WERI-Rb-1 (cell line): ENCODE measurements around the gene USB1.

ENCODE experiments used
- DNase-seq: peaks from one replicate; pipeline ENCODE4 v3.0.0-alpha.2; 2020
- H3K27ac ChIP-seq: fragments of 250-450 bp; sonication (Bioruptor Pico); 2 replicates; pipeline ENCODE4 v1.5.1; 2020; ENCODE audit warnings: mild to moderate bottlenecking, moderate library complexity
- H3K27me3 ChIP-seq: fragments of 250-450 bp; sonication (Bioruptor Pico); 2 replicates; pipeline ENCODE4 v1.5.1; 2021; ENCODE audit warnings: mild to moderate bottlenecking, low read depth, moderate library complexity; ENCODE audit not compliant: insufficient read depth, severe bottlenecking
- H3K36me3 ChIP-seq: fragments of 250-450 bp; sonication (Bioruptor Pico); 2 replicates; pipeline ENCODE4 v1.5.1; 2020; ENCODE audit warnings: mild to moderate bottlenecking, moderate library complexity
- H3K4me3 ChIP-seq: 2 replicates; pipeline ENCODE4 v1.5.1; 2011; ENCODE audit warnings: low read depth, mild to moderate bottlenecking, control low read depth, low read length
- H3K9me3 ChIP-seq: fragments of 250-450 bp; sonication (Bioruptor Pico); 2 replicates; pipeline ENCODE4 v1.5.1; 2021; ENCODE audit warnings: mild to moderate bottlenecking, moderate library complexity; ENCODE audit not compliant: severe bottlenecking
- TF ChIP-seq, protein P1 (sequence below): IDR thresholded peaks from 2 replicates; pipeline ENCODE4 v1.5.1; 2011; ENCODE audit warnings: low read depth, mild to moderate bottlenecking, control low read depth, inconsistent platforms, low read length

Gene USB1

DNA sequence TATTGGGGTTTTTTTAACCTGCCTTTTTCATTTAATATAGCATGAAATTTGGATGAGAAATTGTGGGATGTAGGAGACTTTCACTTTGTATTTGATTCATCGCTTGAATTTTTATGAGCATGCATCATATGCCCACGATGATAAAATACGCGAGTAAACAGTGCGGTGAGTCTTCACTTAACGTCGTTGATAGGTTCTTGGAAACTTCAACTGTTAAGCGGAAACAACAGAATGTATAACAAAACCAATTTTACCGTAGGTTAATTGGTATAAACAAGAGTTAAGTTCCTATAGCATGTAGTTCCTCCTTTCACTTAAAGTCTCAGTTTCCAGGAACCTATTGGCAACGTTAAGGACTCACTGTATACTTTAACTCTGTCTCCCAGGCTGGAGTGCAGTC is 53.1 kb downstream of the USB1 start:
- no peak for DNase-seq
- TF ChIP-seq, protein P1, sequence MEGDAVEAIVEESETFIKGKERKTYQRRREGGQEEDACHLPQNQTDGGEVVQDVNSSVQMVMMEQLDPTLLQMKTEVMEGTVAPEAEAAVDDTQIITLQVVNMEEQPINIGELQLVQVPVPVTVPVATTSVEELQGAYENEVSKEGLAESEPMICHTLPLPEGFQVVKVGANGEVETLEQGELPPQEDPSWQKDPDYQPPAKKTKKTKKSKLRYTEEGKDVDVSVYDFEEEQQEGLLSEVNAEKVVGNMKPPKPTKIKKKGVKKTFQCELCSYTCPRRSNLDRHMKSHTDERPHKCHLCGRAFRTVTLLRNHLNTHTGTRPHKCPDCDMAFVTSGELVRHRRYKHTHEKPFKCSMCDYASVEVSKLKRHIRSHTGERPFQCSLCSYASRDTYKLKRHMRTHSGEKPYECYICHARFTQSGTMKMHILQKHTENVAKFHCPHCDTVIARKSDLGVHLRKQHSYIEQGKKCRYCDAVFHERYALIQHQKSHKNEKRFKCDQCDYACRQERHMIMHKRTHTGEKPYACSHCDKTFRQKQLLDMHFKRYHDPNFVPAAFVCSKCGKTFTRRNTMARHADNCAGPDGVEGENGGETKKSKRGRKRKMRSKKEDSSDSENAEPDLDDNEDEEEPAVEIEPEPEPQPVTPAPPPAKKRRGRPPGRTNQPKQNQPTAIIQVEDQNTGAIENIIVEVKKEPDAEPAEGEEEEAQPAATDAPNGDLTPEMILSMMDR: no peak
- no peak overlapping the region for H3K4me3 ChIP-seq

GRCh38 chr16:58056580-58056979 is 55.4 kb downstream of the USB1 start:
- no peaks in the 10 kb centered on the region for H3K27me3 ChIP-seq
- no peaks in the 10 kb centered on the region for H3K9me3 ChIP-seq
- no peak overlapping the region for H3K27ac ChIP-seq
- TF ChIP-seq, protein P1: no peak
- no peak for DNase-seq
- H3K36me3 ChIP-seq: no peaks in the 10 kb centered on the region
- no peak overlapping the region for H3K4me3 ChIP-seq

More for the DNA sequence above, 53.1 kb downstream of the USB1 start:
- Histone ChIP-seq H3K9me3 (no peaks in the 10 kb centered on the region), H3K27ac (no peak overlapping the region), H3K27me3 (no peaks in the 10 kb centered on the region), H3K36me3 (no peaks in the 10 kb centered on the region)

DNA sequence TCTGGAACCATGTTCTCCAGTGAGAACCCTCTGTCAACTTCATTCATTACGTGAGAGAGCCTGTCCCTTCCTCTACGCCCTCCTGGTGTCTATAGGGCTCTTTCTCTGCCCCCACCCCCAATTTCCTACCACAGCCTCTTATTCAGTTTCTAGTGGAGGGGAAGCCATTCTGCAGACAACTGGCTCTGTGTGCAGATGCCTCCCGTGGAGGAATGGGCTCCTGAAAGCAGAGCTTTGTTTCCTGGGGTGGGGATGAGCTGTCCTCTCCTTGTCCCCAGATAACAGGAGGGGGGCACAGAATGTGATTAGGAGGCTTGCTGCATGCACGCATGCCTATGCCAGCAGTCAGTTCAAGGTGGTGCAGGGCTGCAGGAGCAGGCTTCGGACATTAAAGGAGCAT is 55.9 kb downstream of the USB1 start:
- Histone ChIP-seq H3K27me3 (no peaks in the 10 kb centered on the region), H3K4me3 (no peak overlapping the region), H3K9me3 (no peaks in the 10 kb centered on the region), H3K36me3 (no peaks in the 10 kb centered on the region), H3K27ac (no peak overlapping the region)
- no peak for DNase-seq
- TF ChIP-seq, protein P1: no peak

DNA sequence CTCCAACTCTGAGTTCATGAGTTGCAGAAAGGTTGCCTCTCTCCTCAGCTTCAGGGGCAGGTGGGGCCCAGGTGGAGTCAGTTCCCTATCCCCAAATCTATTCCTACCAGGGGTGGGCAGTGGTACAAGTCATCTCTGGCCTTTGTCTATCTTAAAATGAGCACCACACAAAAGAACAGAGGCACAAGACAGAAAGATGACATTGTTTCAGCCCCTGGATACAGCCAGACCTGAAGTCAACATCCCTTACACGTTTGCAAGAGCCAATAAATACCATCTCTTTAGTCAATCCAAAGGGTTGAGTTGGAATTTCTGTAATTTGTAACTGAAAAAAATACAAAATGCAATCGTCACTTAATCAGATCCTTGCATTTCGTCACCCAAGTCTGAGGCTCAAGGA is 56.6 kb downstream of the USB1 start:
- no peaks in the 10 kb centered on the region for H3K27me3 ChIP-seq
- no peak for DNase-seq
- TF ChIP-seq, protein P1: no peak
- H3K36me3 ChIP-seq: no peaks in the 10 kb centered on the region
- H3K4me3 ChIP-seq: no peak overlapping the region
- no peak overlapping the region for H3K27ac ChIP-seq
- no peaks in the 10 kb centered on the region for H3K9me3 ChIP-seq

DNA sequence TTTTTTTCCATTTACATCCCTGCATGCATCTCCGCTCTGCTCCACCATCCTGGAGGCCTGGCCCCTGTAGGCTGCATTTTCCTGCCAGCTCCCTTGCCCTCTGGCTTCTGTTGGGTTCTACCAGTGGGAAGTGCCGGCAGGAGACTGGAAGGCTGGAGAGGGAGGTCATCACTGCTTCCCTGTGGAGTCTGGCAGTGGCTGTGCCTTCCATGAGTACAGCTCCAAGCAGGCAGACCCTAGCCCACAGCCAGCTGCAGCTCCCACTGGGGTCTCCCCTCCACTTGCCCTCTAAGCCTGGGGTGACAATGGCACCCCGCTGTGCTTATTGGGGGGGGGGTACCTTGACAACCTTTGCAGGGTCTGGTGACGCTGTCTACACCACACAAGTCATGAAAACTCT is 61.6 kb downstream of the USB1 start:
- Histone ChIP-seq H3K36me3 (no peaks in the 10 kb centered on the region), H3K4me3 (no peak overlapping the region), H3K9me3 (no peaks in the 10 kb centered on the region), H3K27ac (no peak overlapping the region), H3K27me3 (no peaks in the 10 kb centered on the region)
- no peak for DNase-seq
- TF ChIP-seq, protein P1: no peak

- Histone ChIP-seq H3K9me3 (no peaks in the 10 kb centered on the region), H3K36me3 (no peaks in the 10 kb centered on the region), H3K27me3 (no peaks in the 10 kb centered on the region), H3K27ac (no peak overlapping the region), H3K4me3 (no peak overlapping the region)
- TF ChIP-seq, protein P1: no peak
- no peak for DNase-seq
Observed at GRCh38 chr16:58063377-58064076, 62.3 kb downstream of the USB1 start.
